ENCODE measurements around the gene PIMREG.

PIMREG gene

GRCh38 chr17:6476810-6477179 lies 32.5 kb downstream of the PIMREG start:
- Histone ChIP-seq H3K79me2 (ENCODE audit: insufficient read depth, low read length) (no peaks in the 10 kb centered on the region), H3K36me3 (ENCODE audit: insufficient read depth, low read length) (no peaks in the 10 kb centered on the region), H3K9ac (ENCODE audit: low read length) (no peak overlapping the region), H2AFZ (ENCODE audit: low read length) (no peak overlapping the region), H4K20me1 (ENCODE audit: insufficient read depth, low read length) (no peaks in the 10 kb centered on the region), H3K9me3 (ENCODE audit: low read length) (no peaks in the 10 kb centered on the region), H3F3A (ENCODE audit: insufficient read depth, low read length) (no peaks in the 10 kb centered on the region), H3K4me1 (ENCODE audit: insufficient read depth, low read length, severe bottlenecking) (no peaks in the 10 kb centered on the region), H3K27me3 (ENCODE audit: insufficient read depth, low read length) (0 out of 2 replicates have a peak, but pooled peaks cover 5% of the 10 kb centered on the region), H3K27ac (ENCODE audit: low read depth, low read length, poor library complexity, severe bottlenecking) (no peak overlapping the region), H3K4me2 (ENCODE audit: low read length) (no peak overlapping the region), H3K9me2 (ENCODE audit: low read depth, low read length) (no peaks in the 10 kb centered on the region), H3K4me3 (ENCODE audit: low read depth, low read length, poor library complexity, severe bottlenecking) (no peak overlapping the region)
- TF ChIP-seq CTCF (IDR thresholded peaks at IDR 0.05; ENCODE audit: low read length): no peak
- no peak for TF ChIP-seq EZH2 (IDR thresholded peaks at IDR 0.05; ENCODE audit: borderline replicate concordance, low read length)

- H4K20me1 ChIP-seq (ENCODE audit: insufficient read depth, low read length): no peaks in the 10 kb centered on the region
- H3K4me2 ChIP-seq (ENCODE audit: low read length): no peak overlapping the region
- no peaks in the 10 kb centered on the region for H3K79me2 ChIP-seq (ENCODE audit: insufficient read depth, low read length)
- no peak overlapping the region for H3K9ac ChIP-seq (ENCODE audit: low read length)
- no peaks in the 10 kb centered on the region for H3K9me2 ChIP-seq (ENCODE audit: low read depth, low read length)
- no peaks in the 10 kb centered on the region for H3F3A ChIP-seq (ENCODE audit: insufficient read depth, low read length)
- no peaks in the 10 kb centered on the region for H3K9me3 ChIP-seq (ENCODE audit: low read length)
- no peaks in the 10 kb centered on the region for H3K36me3 ChIP-seq (ENCODE audit: insufficient read depth, low read length)
- no peak overlapping the region for H3K4me3 ChIP-seq (ENCODE audit: low read depth, low read length, poor library complexity, severe bottlenecking)
- no peak overlapping the region for H3K27ac ChIP-seq (ENCODE audit: low read depth, low read length, poor library complexity, severe bottlenecking)
- H3K4me1 ChIP-seq (ENCODE audit: insufficient read depth, low read length, severe bottlenecking): no peaks in the 10 kb centered on the region
- no peak for TF ChIP-seq CTCF (IDR thresholded peaks at IDR 0.05; ENCODE audit: low read length)
- no peak for TF ChIP-seq EZH2 (IDR thresholded peaks at IDR 0.05; ENCODE audit: borderline replicate concordance, low read length)
- 0 out of 2 replicates have a peak, but pooled peaks cover 5% of the 10 kb centered on the region for H3K27me3 ChIP-seq (ENCODE audit: insufficient read depth, low read length)
- H2AFZ ChIP-seq (ENCODE audit: low read length): no peak overlapping the region
Measured at GRCh38 chr17:6477831-6478383, 33.7 kb downstream of the PIMREG start.

- no peaks in the 10 kb centered on the region for H3K79me2 ChIP-seq (ENCODE audit: insufficient read depth, low read length)
- H3K9ac ChIP-seq (ENCODE audit: low read length): no peak overlapping the region
- H3K36me3 ChIP-seq (ENCODE audit: insufficient read depth, low read length): no peaks in the 10 kb centered on the region
- H3F3A ChIP-seq (ENCODE audit: insufficient read depth, low read length): no peaks in the 10 kb centered on the region
- H4K20me1 ChIP-seq (ENCODE audit: insufficient read depth, low read length): no peaks in the 10 kb centered on the region
- no peak overlapping the region for H3K4me2 ChIP-seq (ENCODE audit: low read length)
- no peaks in the 10 kb centered on the region for H3K9me2 ChIP-seq (ENCODE audit: low read depth, low read length)
- no peak overlapping the region for H3K4me3 ChIP-seq (ENCODE audit: low read depth, low read length, poor library complexity, severe bottlenecking)
- TF ChIP-seq CTCF (IDR thresholded peaks at IDR 0.05; ENCODE audit: low read length) (no peak), EZH2 (IDR thresholded peaks at IDR 0.05; ENCODE audit: borderline replicate concordance, low read length) (no peak)
- no peak overlapping the region for H3K27ac ChIP-seq (ENCODE audit: low read depth, low read length, poor library complexity, severe bottlenecking)
- H3K9me3 ChIP-seq (ENCODE audit: low read length): no peaks in the 10 kb centered on the region
- H2AFZ ChIP-seq (ENCODE audit: low read length): no peak overlapping the region
- no peaks in the 10 kb centered on the region for H3K4me1 ChIP-seq (ENCODE audit: insufficient read depth, low read length, severe bottlenecking)
- H3K27me3 ChIP-seq (ENCODE audit: insufficient read depth, low read length): 0 out of 2 replicates have a peak, but pooled peaks cover 5% of the 10 kb centered on the region
Measured at GRCh38 chr17:6478486-6478885, 34.2 kb downstream of the PIMREG start.

Data from OCI-LY1 (cell line).